Activated gamma-delta T cell treated with anti-CD3 and anti-CD28 coated beads, Interleukin-2, amount 50 U/mL, for 16 hours (primary cell): ENCODE data around the gene DCTN2.
A peak's percentile ranks its signal among the peaks of the same experiment; 100 is the strongest.
"Not testable (repeated sequence)": the region's sequence is repeated elsewhere in the genome, so short reads cannot be mapped to it uniquely, and the experiment has no call there.

Experiments used
- DNase-seq: peaks from one replicate; pipeline ENCODE4 v3.0.0-alpha.2; 2020; ENCODE audit warnings: low read depth

Gene DCTN2

DNA sequence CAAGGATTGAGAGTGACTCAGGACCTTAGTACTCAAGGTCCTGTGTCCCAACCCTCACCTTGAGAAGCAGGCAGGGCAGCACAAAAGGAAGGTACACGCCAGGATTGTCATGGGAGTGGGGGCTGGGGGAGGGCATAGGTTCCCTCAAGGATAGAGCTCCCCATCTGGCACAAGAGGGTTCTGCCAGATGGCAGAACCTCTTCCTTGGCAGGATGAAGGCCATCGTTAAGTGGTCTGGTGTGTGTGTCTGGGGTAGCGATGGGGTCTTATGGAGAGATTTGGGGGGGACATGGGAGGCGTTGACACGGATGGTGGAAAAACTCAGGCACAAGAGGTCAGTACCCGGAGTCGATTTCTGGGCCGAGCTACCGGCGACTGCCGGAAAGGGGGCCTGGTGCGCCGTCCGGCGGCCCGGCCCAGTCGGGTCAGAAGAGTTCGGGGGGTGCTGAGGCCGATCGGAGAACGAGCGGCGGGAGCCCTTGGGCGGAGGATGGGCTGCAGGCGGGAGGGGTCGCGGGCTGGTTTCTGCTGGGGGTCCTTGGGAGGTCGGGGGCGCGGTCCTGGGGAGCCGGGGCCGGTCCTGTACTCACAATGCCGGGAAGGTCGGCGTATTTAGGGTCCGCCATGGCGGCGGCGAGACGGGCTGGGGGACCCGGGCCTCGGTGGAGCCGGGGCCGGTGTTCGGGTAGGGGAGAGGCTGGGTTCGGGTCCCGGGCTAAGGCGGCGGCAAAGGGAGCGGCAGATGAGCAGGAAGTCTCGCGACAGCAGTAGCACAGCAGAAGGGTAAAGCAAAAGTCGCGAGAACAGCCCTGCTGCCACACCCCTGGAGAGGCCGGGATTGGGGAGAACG lies at the start of gene DCTN2:
Gene DCTN2, minus strand, starts transcription at position 755 of the 850 bp plus-strand sequence. Its CDS starts 129 bp downstream, at position 626.
- DNase-seq: peak; percentile 86

DNA sequence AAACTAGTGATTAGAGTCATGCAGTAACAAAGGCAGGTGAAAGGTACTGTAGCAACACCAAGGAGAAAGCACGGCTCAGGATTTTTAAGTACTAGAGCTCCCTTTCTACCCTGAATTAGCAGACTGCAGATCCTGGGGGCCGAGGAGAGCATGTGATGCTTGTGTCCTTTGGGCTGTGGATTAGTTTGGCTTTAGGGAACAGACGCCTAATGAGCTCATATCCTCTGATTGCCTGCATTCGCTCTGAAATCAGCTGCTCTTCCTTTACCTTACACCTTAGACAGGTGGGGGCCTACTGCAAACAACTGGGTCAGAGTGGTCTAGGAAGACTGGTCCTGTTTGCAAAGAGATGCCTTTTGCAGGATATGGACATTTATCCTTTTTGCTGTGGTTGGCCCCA lies 46.2 kb upstream of the DCTN2 start:
- DNase-seq: no peak

DNA sequence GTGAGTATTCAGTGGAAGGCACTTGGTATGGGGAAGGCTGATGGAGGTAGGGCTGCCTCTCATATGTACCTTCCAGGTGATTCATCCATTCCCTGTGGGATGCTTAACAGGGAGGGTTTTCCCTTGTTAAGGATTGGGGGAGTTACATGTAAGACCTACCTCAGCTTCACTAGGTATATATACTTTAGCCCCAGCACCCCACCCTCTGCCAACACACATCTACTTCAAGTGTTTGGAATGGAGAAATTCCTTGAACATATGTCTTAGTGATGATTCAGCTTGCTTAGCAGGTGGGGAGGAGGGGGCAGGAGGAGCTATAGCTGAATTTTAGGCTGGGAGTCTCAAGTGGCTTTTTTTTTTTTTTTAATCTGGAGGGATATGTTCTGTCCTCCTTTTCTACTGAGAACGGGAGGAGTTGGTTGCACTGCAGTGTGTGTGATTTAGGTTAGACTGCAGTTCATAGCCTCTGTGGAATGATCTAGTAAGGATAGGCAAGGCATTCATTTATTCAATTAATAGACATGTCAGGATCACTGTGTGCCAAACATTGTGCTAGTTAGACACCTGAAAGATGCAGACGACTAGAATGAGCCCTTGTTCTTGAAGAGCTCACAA lies 45.7 kb upstream of the DCTN2 start:
- DNase-seq: no peak

DNA sequence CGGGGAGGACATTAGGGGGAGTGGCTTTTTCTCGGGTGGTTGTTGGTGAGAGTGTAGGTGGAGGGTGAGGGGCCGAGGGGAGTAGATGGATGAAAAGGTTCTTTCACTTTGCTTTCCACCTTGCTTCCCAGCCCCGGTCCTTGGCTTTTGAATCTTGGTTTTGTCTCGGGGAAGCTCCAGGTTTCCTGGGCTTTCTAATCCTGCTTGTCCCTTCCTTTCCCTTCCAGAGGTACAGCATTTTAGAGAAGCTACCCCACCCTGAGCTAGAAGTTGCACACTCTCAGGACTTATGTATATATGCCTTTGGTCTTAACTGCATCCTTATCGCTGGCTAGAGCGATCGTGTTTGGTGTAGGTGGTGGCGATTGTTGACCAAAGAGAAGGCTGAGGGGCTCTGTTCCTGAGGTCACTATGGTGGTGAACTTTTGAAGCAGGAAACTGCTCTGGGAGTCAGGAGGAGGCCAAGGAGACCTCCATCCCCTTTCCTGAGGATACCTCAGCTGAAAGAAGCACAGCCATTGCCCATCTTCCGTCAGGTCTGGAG lies 44.9 kb upstream of the DCTN2 start:
- DNase-seq: no peak

DNA sequence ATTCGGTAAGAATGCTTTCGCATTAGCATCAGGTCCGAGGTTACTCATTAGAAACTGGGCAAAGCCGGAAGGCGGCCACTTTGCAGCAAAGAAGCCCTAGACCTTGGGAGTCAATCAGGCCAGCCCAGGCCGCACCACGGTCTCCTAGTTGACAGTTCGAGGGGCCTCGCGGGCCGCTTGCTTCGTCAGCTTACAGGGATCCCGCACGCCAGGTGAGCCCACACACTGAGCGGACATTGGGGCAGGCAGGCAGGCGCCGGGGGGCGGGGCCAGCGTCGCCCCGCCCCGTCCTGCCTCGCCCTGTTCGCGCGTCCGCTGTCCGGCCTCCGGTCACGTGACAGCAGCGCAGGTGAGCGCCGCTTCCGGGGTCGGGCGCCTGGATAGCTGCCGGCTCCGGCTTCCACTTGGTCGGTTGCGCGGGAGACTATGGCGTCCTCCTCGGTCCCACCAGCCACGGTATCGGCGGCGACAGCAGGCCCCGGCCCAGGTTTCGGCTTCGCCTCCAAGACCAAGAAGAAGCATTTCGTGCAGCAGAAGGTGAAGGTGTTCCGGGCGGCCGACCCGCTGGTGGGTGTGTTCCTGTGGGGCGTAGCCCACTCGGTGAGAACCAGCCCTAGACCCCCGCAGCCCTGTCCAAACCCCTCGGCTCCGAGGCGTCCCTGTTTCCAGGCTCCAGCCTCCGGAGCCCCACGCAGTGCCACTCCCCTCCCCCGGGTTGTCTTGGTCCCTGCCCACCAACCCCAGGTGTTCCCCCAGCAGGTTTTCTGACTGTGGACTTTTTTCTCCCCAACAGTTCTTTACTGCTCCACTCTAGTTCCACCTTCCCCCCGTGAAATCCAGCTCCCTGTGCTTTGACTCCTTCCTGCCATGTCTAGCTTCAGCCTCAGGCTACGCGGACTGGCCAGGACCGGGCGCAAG lies 44.1 kb upstream of the DCTN2 start, which contains the start of gene PIP4K2C:
Gene PIP4K2C, plus strand, starts transcription at position 329 of the 918 bp plus-strand sequence. Its CDS starts 98 bp downstream, at position 427.
- DNase-seq: peak; percentile 60

DNA sequence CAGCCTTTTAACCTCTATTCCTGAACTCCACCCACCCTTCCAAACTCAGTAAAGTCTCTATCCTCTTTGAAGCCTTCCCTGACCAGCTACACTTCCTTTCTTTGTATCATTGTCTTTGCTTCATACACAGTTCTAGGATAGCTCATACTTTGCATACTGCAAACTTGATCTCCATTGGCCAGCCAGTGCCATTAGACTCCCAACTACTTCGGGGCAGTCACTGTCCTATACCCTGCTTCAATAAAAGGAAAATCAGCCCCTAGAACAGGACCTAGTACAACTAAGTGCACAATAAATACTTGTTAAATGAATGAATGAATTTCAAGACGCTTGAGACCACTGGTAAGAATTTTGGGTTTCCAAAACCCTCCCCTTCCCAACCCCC lies 43.5 kb upstream of the DCTN2 start:
- DNase-seq: no peak

DNA sequence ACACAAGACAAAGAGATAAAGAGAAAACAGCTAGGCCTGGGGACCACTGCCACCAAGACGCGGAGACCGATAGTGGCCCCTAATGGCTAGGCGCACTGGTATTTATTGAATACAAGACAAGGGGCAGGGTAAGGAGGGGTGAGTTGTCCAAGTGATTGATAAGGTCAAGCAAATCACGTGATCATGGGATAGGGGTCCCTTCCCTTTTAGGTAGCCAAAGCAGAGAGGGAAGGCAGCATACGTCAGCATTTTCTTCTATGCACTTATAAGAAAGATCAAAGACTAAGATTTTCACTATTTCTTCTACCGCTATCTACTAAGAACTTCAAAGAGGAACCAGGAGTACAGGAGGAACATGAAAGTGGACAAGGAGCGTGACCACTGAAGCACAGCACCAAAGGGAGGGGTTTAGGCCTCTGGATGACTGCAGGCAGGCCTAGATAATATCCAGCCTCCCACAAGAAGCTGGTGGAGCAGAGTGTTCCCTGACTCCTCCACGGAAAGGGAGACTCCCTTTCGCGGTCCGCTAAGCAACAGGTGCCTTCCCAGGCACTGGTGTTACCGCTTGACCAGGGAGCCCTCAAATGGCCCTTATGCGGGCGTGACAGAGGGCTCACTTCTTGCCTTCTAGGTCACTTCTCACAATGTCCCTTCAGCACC lies 42.1 kb upstream of the DCTN2 start:
- not testable (repeated sequence) for DNase-seq

DNA sequence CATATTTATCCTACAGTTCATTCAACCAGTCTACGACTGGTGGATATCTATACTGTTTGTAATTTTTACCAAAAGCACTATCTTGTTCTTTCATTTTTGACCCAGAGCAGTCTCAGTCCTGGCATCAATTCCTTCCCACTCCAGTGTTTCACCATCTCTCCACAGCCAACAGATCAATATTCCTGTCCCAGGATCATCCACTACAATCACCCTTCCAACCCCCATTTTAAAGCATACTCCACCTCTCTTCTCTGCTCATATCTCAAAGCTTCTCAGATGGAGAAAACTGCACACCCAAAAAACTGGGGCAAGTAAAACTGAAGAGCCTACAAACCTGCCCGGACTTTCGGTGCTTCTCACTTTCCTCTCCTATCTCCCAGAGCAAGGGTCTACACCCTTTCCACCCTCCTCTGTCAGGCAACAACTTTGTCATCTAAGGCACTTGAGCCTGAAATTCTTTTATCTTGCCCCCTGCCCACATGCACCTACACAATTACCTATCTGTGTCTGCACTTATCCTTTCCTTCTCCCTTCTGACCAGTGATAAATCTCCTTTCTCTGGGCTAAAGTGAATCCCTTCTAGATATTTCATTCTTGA lies 39.9 kb upstream of the DCTN2 start:
- DNase-seq: no peak

DNA sequence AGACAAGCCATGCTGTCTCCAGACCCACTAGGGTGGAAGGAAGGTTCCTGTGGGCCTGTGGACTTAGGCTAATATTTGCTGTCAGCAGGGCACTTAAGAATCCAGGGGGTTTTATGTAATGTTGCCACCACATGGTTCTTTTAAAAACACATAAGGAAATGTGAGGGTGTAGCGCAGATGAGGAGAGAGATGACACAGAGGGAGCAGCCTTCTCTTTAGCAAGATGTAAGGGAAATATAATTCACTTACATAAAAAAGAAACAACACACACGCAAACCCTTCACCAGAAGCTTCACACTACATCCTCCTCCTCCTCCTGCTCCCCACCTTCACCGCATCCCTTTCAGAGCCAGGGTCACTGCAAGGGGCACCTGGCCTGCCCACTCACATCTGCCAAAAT lies 39.1 kb upstream of the DCTN2 start:
- no peak for DNase-seq

DNA sequence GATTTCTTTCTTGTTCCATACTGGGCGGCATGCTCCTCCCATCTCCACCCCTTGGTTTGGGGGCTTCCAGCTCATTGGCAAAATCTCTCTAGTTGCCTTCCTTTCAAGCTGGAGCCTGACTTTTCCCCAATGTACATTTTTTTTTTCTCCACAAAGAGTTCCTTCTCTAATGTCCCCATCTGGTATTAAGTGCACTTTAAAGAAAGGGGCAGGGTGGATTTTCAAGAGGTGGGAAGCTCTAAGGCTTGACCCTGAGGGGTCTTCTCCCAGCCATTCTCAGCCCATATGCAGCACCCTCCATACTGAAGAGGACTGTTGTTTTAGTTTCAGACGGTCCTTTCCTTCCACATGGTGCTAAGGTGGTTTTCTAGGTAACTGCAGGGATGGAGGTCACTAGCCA lies 38.2 kb upstream of the DCTN2 start:
- no peak for DNase-seq

DNA sequence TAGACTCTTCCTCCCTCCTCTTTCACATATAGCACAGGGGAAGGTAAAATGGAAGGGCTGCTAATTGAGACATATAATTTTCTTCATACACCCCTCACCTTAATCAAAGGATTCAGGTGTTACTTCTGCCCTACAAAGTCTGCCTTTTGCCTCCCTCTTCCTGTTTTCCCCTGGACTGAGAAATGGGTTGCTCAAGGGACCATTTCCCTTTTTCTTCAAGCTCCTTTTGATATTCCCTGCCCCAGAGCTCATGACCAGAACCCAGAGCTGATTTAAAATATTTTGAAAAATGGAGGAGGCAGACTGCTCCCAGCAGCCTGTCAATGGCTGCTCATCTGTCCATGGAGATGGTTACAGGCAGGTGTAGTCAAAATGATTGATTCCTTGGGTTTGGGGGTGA lies 37.7 kb upstream of the DCTN2 start:
- DNase-seq: no peak

DNA sequence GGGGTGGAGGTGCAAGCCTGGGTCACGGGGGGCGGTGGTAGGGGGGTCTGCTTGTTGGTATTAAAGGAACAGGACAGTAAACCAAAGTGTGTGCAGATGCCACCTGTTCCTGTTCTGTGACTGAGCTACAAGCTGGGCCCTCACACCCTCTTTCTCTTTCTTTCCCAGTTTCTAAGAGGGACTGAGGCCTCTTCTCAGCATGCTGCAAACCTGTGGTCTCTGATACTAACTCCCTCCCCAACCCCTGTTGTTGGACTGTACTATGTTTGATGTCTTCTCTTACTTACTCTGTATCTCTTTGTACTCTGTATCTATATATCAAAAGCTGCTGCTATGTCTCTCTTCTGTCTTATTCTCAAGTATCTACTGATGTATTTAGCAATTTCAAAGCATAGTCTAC lies 37.1 kb upstream of the DCTN2 start:
- no peak for DNase-seq

DNA sequence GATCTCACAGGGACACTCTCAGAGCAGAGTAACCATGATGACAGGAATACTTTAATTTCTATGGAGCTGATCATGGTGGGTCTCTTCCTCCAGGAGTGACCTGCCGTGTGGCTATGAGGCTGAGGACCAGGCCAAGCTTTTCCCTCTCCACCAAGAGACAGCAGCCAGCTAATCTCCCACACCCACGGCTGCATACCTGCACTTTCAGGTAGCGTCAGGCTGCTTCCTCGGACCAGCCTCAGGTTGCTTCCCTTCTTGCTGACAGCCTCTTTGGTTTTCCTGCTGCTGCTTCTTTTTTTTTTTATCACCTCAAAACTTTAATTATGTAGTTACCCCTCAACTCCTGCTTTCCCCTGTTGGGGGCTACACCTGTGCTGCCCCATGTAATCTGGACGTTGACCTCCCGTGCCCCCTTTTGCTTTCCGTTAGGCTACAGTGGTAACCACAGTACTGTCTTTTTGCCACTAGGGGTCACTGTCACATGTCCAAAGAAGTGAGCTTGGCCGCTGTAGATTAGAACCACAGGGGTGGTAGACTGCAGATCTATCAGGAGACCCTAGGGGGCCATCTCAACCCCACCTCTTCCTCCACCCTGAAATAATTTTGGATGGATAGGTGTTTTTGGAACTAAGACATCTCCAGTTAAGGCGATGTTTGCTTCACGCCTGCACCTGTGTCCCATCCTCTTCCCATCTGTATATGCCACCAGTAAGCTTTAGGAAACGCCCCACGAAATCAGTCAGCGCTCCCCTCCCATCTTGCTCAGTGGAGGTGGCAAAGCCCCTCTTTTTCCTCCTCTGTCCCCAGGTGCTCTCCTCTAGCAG lies 36.2 kb upstream of the DCTN2 start:
- peak; percentile 62 for DNase-seq

DNA sequence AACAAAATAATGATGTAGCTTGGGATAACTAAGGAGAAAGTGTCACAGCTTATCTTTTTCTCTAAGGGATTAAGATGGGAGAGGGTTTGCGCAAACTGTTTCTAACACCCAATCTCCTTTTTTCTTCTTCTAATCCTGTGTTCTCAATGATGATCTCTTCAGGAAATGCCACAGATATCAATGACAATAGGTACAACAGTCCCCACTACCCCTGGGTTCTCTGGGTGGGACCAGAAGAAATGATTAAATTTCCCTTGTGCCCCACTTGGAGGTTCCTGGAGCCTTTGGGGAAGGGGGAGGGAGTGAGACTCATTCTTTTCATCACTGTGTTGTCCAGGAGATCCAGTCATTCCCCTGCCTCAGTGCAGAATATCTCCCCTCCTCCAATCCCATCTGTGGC lies 35.4 kb upstream of the DCTN2 start:
- no peak for DNase-seq

DNA sequence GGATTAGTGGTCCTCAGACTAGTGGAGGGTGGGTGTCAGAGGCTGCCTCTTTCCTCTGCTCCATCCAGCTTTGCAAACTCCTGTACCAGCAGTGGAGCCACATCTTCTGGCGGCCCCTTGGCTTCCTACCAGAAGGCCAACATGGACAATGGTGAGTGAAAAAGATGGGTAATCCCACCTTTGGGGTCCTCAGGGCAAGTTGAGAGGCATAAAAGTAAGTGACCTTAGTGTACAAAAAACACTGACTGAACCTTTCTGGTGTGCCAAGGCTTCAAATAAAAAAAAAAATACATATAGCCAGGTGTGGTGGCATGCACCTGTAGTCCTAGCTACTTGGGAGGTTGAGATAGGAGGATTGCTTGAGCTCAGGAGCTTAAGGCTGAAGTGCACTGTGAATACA lies 34.8 kb upstream of the DCTN2 start:
- DNase-seq: no peak

DNA sequence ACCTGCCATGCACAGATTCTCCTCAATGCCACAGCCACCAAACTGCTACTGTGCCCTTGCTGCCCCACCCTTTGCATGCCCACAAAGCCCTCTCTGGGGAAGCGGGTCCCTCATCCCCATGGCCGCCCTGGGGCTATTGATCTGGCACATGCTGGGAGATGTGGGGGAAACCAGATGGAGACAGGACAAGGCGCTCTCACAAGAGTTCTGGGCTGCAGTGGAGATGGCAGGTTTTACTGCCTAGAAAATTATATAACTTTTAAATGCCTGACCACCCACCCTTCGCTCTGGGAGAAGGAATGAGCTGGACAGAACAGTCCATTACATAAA lies 33.4 kb upstream of the DCTN2 start:
- DNase-seq: no peak

DNA sequence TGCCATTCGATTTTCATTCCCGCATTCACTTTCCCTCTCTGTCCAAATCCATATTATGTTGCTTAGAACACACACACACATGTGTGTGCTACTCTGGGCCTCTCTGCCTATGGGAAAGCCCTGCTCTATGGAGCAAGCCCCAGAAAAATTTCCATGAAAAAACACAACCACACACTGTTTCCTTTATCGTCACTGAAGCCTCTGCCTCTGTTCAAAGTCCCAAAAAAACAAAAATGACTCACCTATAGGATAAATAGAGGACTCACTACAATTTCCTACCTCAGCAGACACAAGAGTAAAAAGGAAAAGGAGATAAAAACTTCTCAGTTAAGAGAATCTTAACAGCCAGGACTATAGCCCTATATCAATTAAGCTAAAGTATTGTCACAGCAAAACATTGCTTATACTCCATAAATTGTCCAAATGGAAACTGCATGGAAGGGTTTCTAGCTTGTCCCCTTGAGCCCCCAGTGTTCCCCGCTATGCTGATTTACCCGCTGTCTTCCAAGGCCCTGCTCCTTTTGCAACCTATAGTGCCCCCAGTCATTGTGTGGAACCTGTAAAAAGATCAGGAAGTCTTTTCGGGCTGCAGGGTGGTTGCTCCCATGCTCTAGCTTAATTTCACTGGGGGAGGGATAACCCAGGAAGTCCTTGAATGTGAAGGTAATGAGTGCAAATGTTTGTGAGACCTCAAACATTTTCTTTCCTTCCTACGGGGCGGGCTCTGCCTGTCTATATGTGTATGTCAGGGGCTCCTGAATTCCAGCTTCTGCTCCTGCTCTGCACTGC lies 32.9 kb upstream of the DCTN2 start:
- no peak for DNase-seq

DNA sequence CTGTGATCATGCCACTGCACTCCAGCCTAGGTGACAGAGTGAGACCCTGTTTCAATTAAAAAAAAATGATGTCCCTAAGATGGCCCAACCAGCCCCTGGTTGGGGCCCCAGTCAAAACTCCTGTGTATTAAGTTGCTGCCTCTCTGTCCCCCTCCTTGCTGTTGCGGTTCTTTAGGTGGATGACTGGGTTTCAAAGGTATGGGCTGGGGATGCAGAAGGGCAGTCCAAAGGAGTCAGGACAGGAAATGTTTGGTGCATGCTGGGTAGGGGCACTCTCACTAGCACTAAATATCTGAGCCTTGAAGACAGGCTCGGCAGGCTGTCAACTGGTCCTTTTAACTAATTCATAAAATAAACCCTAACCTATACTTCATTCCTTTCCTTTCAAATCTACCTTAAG lies 32.0 kb upstream of the DCTN2 start:
- DNase-seq: no peak

DNA sequence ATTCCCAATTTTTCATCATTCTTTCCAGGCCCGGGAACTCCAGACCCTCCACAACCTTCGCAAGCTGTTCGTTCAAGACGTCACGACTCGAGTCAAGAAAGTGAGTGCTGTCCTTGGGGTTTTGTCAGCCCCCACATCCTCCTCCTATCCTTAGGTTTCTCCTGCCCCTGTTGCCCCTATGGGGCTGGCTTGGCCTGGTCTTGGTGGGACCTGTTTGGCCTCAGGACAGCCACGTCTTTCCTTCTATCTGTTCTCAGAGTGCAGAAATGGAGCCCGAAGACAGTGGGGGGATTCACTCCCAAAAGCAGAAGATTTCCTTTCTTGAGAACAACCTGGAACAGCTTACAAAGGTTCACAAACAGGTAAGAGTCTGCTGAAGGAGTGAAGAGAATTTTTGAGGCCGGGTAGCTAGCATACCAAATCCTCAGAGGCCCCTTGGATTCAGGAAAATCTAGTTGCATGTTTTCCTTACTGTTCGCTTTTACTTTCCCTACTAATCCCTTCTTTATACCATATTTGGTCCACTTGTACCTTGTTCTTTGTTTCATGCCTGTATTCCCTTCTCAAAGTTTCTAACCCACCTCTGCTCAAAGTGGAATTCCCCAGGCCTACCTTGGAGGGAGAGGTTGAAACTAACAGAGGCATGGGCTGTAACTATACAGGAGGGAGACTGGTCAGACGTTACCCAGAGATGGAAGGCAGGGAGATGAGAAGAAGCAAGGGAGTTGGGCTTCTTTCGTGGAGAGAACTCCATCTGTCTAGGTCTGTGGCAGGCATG lies 31.2 kb upstream of the DCTN2 start:
- DNase-seq: no peak
